Lung (tissue), 12 donors: ENCODE data around the gene DUSP7. TPM values are rescaled to one million over a fixed set of nuclear protein-coding genes. Genes with fewer than 3 reads are reported as not detected.

Source experiments
- ATAC-seq: fragments of 200-7000 bp; cut with Tn5 transposase; one replicate; pipeline ENCODE4 v1.9.1; 2020; ENCODE audit warnings: moderate number of reproducible peaks; ENCODE audit not compliant: insufficient read depth, low FRiP score
- DNase-seq, 3 donors: peaks; one replicate each; pipeline ENCODE4 v3.0.0-alpha.2; 2013 to 2017
- H3K27ac ChIP-seq, 2 donors: one replicate each; pipeline ENCODE4 v1.5.1; 2013; ENCODE audit warnings: mild to moderate bottlenecking in 2 of 2, moderate library complexity in 2 of 2, control low read depth in 1 of 2, inconsistent platforms in 1 of 2, low read depth in 1 of 2, low read length in 1 of 2
- H3K27me3 ChIP-seq, 3 donors: one replicate each; pipeline ENCODE4 v1.5.1; 2013; ENCODE audit warnings: low read length in 2 of 3; ENCODE audit not compliant: control insufficient read depth in 3 of 3, insufficient read depth in 3 of 3
- H3K36me3 ChIP-seq, 4 donors: one replicate each; pipeline ENCODE4 v1.5.1; 2013; ENCODE audit warnings: low read length in 4 of 4, mild to moderate bottlenecking in 1 of 4, moderate library complexity in 1 of 4; ENCODE audit not compliant: control insufficient read depth in 4 of 4, insufficient read depth in 4 of 4
- H3K4me1 ChIP-seq, 5 donors: one replicate each; pipeline ENCODE4 v1.5.1; 2013; ENCODE audit warnings: low read length in 5 of 5, mild to moderate bottlenecking in 2 of 5, moderate library complexity in 1 of 5; ENCODE audit not compliant: control insufficient read depth in 5 of 5, insufficient read depth in 5 of 5
- H3K4me3 ChIP-seq: one replicate; pipeline ENCODE4 v1.5.1; 2013; ENCODE audit warnings: mild to moderate bottlenecking, control low read depth, moderate library complexity
- H3K9ac ChIP-seq, 2 donors: one replicate each; pipeline ENCODE4 v1.5.1; 2013; ENCODE audit warnings: low read length in 2 of 2, control low read depth in 1 of 2; ENCODE audit not compliant: insufficient read depth in 1 of 2
- H3K9me3 ChIP-seq, 4 donors: one replicate each; pipeline ENCODE4 v1.5.1; 2013; ENCODE audit warnings: low read length in 3 of 4, mild to moderate bottlenecking in 1 of 4, moderate library complexity in 1 of 4; ENCODE audit not compliant: control insufficient read depth in 4 of 4, insufficient read depth in 3 of 4
- CTCF ChIP-seq: IDR thresholded peaks from 2 replicates; pipeline ENCODE4 v1.5.1; 2012; ENCODE audit warnings: mild to moderate bottlenecking; ENCODE audit errors: control extremely low read depth, extremely low read depth
- WGBS, 2 donors: extraction: QIAGEN DNeasy Blood & Tissue Kit; methylation state at CpG; one replicate each; pipeline ENCODE4 v1.1.7; 2013; 5-methylcytosine and 5-hydroxymethylcytosine counted together
- polyA plus RNA-seq, 2 donors: library from polyadenylated mRNA; stranded (reverse); fragments of 200-250 nt; gene quantifications; one replicate each; pipeline ENCODE4 v1.2.1, GENCODE V29; 2013
- total RNA-seq, 2 donors: library from RNA; depleted of rRNA in 1 of 2; stranded (reverse); fragments of >200 nt in 1 of 2; gene quantifications; one replicate each; pipeline ENCODE4 v1.2.1, GENCODE V29; 2014 to 2021
- donor health status: control.
- donor health status: control.
- donor health status: Bipolar disorder and iron deficiency.
- donor health status: healthy.
- donor health status: DM: yes; HTN: yes; CAD: no.

Gene DUSP7
- total and polyA plus RNA-seq, 4 donors = 10.2 to 36.2 (median 20.9) TPM

DNA sequence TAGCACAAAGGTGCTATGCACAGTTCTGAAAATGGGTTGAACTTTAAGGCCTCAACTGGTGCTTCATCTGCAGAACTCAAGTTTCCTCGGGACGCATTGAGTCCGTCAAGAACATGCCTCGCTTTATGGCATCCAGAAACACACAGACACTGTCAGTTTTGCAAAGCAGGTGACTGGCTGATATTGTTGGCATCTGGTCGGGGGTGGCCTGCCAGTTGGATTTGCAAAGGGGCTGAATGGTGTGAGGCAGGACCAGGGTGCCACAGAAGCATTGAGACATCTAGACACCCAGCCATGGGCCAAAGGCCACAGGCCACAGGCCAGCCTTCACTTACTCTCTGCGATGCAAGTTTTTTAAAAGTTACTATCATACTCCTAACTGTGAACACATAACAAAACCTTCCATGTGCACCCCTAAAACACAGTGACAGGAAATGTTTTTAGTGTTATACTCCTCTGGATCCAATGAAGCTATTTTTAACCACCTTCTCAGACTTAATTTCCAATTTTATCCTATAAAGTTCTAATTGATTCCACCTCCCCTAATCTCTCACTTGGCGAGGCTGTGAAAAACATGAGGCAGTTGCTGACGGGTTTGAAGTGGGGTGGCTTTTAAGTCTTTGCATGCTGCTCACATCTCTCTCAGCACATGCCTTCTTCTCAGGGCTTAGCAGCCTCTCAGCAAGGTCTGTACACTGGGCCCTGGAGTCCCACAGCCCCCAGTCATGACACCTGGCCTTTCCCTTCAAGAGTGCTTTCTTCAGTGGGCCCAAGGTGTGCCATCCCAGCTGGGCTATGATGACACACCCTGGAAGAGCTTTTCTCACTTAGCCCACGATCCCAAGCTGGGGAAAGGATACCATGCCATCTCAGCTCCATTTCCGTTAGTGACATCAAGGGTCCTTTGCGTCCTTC, 38.5 kb upstream of the DUSP7 start:
- Histone ChIP-seq H3K9ac (no peak overlapping the region), H3K27me3 (no peaks in the 10 kb centered on the region), H3K27ac (no peak overlapping the region), H3K36me3 (no peaks in the 10 kb centered on the region), H3K4me3 (no peak overlapping the region), H3K4me1 (peaks cover 5 to 27% (median 9%) of the 10 kb centered on the region in 5 donors), H3K9me3 (no peaks in the 10 kb centered on the region)
- ATAC-seq = no peak
- no peak for DNase-seq
- TF ChIP-seq CTCF = no peak
- WGBS, 2 donors = 94 to 97% methylated on average over 11 of the region's 11 CpGs

GRCh38 chr3:52093756-52094545, 37.6 kb upstream of the DUSP7 start:
- Histone ChIP-seq H3K4me1 (peaks cover 5 to 35% (median 17%) of the 10 kb centered on the region in 5 donors), H3K27me3 (no peaks in the 10 kb centered on the region), H3K9me3 (no peaks in the 10 kb centered on the region), H3K9ac (no peak overlapping the region), H3K4me3 (no peak overlapping the region), H3K36me3 (no peaks in the 10 kb centered on the region), H3K27ac (no peak overlapping the region)
- TF ChIP-seq CTCF = no peak
- DNase-seq (no peak), ATAC-seq (no peak)
- WGBS, 2 donors = 93 to 99% methylated on average over 7 of the region's 7 CpGs

GRCh38 chr3:52092891-52093290, 36.5 kb upstream of the DUSP7 start:
- Histone ChIP-seq H3K9ac (no peak overlapping the region), H3K27me3 (no peaks in the 10 kb centered on the region), H3K9me3 (no peaks in the 10 kb centered on the region), H3K36me3 (no peaks in the 10 kb centered on the region), H3K4me3 (no peak overlapping the region), H3K4me1 (peaks cover 0 to 41% (median 18%) of the 10 kb centered on the region in 5 donors), H3K27ac (no peak overlapping the region)
- ATAC-seq (no peak), DNase-seq (no peak)
- 92 to 99% methylated on average over 7 of the region's 7 CpGs for WGBS, 2 donors
- TF ChIP-seq CTCF = no peak
